NCI-H748 treated with DMSO at 0.1 percent for 48 hours (cell line): ENCODE results near the gene FOXRED1.

Experiments
- DNase-seq: peaks from one replicate; lab custom pipeline; 2025; lab: John Stamatoyannopoulos, UW

Gene FOXRED1

GRCh38 chr11:126311401-126312291, 42.7 kb downstream of the FOXRED1 start:
- DNase-seq, result no peak

GRCh38 chr11:126312961-126313360, 44.0 kb downstream of the FOXRED1 start:
- DNase-seq, result no peak

- DNase-seq, result no peak
Observed at GRCh38 chr11:126313826-126314225, 44.9 kb downstream of the FOXRED1 start.

GRCh38 chr11:126317432-126317755, 48.4 kb downstream of the FOXRED1 start:
- DNase-seq, result no peak

GRCh38 chr11:126317756-126318573, 49.0 kb downstream of the FOXRED1 start:
- DNase-seq, result no peak

GRCh38 chr11:126318574-126319373, 49.8 kb downstream of the FOXRED1 start:
- DNase-seq, result no peak

- DNase-seq, result no peak
Observed at GRCh38 chr11:126319374-126319740, 50.4 kb downstream of the FOXRED1 start.

GRCh38 chr11:126322996-126323395, 54.0 kb downstream of the FOXRED1 start:
- DNase-seq, result no peak

- DNase-seq, result no peak
Observed at GRCh38 chr11:126327281-126328000, 58.5 kb downstream of the FOXRED1 start.
